HG03432 (cell line): ENCODE data around the gene CGB5.
"Not testable (repeated sequence)": the region's sequence is repeated elsewhere in the genome, so short reads cannot be mapped to it uniquely, and the experiment has no call there.

Experiments used
- ATAC-seq: cut with Tn5 transposase; IDR thresholded peaks from one replicate; pipeline ENCODE4 v1.9.1; 2021; ENCODE audit warnings: mild to moderate bottlenecking, moderate library complexity; ENCODE audit not compliant: unreplicated experiment

CGB5 gene

DNA sequence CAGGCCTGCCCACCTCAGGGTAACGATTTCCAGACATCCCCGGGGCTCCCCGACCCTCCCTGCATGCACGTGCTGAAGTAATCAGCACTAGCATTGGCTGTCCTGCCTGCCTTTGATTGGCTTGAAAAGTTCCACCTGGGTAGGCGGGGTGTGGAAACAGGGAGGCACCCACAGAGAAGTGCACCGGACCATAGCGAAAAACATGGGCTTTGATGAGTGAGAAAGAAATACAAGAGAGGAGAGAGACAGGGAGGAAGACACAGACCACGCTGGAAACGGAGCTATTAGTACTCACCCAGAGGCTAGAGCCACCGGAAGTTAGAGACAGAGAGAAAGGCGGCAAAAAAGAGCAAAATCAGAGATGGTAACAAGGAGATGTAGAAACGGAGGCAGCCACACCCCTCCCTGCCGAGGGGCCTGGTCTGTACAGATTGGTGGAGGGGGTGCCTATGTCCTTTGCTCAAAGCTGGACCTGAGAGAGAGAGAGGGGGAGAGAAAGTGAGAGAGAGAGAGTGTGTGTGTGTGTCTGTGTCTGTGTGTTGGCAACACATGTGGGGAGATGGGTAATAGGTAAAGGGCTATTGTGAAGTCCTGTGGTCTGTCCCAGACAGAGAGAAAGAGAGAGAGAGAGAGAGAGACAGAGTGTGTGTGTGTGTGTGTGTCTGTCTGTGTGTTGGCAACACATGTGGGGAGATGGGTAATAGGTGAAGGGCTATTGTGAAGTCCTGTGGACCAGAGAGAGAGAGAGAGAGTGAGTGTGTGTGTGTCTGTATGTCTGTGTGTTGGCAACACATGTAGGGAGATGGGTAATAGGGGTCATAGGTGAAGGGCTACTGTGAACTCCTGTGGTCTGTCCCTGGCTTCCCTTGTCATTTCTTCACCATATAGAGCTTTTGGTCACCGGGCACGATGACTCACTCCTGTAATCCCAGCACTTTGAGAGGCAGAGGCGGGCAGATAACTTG is 22.4 kb upstream of the CGB5 start:
- no peak for ATAC-seq

DNA sequence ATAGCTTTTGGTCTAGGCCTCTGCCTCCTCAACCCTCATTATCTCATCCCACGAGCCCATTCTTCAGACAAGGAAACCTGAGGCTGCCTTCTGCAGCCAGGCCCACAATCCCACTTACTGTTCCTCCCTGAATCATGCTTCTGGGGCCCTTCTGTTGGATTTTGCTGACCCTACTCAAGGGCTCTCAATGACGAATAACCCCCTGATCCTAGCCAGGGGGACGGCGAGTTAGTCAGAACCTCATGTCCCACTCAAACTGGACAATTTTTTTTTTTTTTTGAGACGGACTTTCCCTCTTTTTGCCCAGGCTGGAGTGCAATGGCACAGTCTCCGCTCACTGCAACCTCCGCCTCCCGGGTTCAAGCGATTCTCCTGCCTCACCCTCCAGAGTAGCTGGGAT is 21.5 kb upstream of the CGB5 start:
- no peak for ATAC-seq

DNA sequence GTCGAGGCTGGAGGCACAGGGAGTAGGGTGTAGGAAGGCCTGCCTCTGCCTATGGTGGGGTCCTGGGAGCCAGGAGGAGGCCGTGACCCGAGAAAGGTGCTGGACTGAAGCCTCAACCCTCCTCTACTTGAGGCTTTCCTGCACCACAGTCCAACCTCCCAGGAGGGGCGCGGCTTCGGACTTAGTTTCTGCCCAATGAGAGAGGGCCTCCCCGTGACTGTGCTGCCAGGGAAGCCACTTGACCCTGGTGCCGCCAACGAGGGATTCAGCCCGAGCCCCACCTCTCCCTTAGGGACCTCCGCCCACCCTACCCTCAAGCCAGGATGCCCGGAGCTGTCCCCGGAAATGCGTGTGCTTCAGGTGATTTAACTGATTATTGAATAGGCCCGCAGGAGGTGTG is 19.4 kb upstream of the CGB5 start, which contains the start of gene CGB3:
TSS of gene CGB3 (minus strand) at position 101 of the 400 bp plus-strand sequence. CDS start 362 bp downstream, outside the sequence.
- ATAC-seq, result not testable (repeated sequence)

DNA sequence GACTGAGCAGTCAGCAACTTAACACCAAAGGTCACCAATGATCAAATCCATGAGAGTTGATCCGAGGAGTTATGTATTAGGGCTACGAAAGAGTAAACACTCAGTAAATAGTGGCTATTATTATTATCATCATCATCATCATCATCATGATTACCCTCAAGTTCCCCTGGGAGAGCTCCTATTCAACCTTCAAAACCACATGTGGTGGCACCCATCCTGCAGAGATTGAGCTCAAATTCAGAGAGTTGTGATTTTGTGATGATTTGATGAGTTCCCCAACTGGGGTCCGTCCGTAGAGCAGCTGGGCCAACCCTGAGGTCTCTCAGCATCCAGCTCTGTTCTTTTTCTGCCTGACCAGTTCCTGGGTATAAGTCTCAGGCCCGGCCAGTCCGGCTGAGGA is 18.6 kb upstream of the CGB5 start:
- not testable (repeated sequence) for ATAC-seq

DNA sequence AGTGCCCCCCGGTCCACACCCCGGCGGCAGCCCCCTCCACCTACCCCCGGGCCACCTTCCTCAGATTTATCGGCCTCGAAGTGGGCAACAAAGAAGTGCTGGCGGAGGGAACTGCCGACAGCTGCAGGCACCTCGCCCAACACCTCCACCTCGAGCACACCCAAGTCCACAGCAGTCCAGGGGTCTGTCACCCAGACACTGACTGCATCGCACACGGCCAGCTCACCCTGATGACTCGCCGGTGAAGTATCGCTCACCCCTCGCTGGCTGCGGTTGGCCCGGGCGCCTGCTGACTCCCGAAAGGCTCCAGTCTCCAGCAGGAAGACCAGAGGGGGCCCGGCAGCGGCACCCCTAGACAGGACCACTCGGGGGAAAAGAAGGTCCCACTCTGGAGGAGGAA is 18.0 kb upstream of the CGB5 start:
- ATAC-seq, result not testable (repeated sequence)

DNA sequence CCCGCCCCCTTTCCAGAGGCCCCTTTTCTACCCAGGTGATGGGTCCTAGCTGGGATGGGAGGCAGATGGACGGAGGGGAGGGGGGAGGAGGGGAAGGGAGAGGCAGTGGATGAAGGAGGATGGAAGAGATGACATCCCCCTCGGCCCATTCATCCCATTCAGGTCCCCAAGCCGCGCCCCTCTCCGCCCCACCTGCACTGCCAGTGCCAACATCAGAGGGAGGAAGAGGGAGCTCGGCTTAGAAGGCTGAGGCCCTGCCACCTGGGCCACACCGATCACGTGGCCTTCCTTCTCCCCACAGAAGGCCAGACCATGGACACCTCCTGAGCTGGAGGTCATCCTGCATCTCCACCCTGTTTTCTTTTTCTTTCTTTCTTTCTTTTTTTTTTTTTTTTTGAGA is 15.0 kb upstream of the CGB5 start:
- ATAC-seq, result not testable (repeated sequence)

DNA sequence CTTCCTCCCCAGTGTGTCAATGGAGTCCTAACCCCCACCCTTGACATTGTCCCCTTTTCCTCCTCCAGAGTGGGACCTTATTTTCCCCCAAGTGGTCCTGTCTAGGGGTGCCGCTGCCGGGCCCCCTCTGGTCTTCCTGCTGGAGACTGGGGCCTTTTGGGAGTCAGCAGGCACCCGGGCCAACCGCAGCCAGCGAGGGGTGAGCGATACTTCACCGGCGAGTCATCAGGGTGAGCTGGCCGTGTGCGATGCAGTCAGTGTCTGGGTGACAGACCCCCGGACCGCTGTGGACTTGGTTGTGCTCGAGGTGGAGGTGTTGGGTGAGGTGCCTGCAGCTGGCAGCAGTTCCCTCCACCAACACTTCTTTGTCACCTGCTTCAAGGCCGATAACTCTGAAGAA is 13.9 kb upstream of the CGB5 start:
- not testable (repeated sequence) for ATAC-seq

DNA sequence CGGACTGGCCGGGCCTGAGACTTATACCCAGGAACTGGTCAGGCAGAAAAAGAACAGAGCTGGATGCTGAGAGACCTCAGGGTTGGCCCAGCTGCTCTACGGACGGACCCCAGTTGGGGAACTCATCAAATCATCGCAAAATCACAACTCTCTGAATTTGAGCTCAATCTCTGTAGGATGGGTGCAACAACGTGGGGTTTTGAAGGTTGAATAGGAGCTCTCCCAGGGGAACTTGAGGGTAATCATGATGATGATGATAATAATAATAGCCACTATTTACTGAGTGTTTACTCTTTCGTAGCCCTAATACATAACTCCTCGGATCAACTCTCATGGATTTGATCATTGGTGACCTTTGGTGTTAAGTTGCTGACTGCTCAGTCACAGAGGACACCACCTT is 13.3 kb upstream of the CGB5 start:
- not testable (repeated sequence) for ATAC-seq

DNA sequence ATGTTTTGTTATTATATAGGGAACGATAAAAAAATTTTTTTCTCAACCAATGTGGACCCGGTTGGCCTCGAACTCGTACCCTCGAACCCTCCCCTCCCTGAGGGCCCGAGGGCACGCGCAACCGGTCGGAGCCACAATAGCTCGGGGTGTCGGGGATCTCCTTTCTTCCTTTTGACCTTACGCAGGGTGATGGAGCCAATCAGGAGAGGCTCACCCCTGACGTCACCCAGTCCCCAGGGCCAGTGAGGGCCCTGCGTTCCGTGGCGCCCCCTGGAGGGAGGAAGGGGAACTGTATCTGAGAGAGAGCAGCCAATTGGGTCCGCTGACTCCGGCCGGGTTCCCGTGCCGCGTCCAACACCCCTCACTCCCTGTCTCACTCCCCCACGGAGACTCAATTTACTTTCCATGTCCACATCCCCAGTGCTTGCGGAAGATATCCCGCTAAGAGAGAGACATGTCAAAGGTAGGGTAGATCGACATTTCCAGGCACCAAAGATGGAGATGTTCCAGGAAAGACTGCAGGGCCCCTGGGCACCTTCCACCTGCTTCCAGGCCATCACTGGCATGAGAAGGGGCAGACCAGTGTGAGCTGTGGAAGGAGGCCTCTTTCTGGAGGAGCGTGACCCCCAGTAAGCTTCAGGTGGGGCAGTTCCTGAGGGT is 11.9 kb upstream of the CGB5 start, which contains the start of gene CGB2:
TSS of gene CGB2 (plus strand) at position 249 of the 660 bp plus-strand sequence. CDS start at position 455, 206 bp downstream.
- not testable (repeated sequence) for ATAC-seq

DNA sequence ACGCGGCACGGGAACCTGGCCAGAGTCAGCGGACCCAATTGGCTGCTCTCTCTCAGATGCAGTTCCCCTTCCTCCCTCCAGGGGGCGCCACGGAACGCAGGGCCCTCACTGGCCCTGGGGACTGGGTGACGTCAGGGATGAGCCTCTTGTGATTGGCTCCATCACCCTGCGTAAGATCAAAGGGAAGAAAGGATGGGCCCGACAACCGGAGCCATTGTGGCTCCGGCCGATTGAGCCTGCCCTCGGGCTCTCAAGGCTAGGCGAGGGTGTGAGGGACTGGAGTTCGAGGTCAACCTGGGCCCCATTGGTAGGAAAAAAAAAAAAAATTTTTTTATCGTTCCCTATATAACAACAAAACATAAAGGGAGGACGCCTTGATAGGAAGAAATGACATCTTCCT is 6.8 kb upstream of the CGB5 start, which contains the start of gene CGB1:
TSS of gene CGB1 (minus strand) at position 81 of the 400 bp plus-strand sequence. CDS start 184 bp downstream, outside the sequence.
- not testable (repeated sequence) for ATAC-seq

DNA sequence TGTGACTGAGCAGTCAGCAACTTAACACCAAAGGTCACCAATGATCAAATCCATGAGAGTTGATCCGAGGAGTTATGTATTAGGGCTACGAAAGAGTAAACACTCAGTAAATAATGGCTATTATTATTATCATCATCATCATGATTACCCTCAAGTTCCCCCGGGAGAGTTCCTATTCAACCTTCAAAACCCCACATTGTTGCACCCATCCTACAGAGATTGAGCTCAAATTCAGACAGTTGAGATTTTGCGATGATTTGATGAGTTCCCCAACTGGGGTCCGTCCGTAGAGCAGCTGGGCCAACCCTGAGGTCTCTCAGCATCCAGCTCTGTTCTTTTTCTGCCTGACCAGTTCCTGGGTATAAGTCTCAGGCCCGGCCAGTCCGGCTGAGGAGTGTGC is 5.5 kb upstream of the CGB5 start:
- not testable (repeated sequence) for ATAC-seq

DNA sequence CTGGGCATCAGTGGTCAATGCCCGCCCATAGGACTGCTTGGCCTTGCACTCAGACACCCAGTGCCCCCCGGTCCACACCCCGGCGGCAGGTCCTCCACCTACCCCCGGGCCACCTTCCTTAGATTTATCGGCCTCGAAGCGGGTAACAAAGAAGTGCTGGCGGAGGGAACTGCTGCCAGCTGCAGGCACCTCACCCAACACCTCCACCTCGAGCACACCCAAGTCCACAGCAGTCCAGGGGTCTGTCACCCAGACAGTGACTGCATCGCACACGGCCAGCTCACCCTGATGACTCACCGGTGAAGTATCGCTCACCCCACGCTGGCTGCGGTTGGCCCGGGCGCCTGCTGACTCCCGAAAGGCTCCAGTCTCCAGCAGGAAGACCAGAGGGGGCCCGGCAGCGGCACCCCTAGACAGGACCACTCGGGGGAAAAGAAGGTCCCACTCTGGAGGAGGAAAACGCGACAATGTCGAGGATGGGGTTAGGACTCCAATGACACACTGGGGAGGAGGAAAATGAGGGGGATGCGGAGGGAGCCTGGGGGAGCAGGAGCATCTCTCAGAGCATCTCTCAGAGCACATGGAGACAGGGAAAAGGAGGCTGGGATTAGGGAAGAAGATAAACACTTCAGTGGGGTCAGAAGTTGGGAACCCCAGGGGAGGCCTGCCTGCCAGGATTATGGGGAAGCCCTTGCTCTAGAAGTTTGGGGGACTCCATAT is 4.9 kb upstream of the CGB5 start:
- ATAC-seq, result not testable (repeated sequence)

DNA sequence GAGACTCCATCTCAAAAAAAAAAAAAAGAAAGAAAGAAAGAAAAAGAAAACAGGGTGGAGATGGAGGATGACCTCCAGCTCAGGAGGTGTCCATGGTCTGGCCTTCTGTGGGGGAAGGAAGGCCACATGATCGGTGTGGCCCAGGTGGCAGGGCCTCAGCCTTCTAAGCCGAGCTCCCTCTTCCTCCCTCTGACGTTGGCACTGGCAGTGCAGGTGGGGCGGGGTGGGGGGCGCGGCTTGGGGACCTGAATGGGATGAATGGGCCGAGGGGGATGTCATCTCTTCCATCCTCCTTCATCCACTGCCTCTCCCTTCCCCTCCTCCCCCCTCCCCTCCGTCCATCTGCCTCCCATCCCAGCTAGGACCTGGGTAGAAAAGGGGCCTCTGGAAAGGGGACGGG is 3.9 kb upstream of the CGB5 start:
- ATAC-seq, result not testable (repeated sequence)

DNA sequence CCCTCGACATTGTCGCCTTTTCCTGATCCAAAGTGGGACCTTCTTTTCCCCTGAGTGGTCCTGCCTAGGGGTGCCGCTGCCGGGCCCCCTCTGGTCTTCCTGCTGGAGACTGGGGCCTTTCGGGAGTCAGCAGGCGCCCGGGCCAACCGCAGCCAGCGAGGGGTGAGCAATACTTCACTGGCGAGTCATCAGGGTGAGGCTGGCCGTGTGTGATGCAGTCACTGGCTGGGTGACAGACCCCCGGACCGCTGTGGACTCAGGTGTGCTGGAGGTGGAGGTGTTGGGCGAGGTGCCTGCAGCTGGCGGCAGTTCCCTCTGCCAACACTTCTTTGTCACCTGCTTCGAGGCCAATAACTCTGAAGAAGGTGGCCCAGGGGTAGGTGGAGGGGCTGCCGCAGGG is 1.5 kb upstream of the CGB5 start:
- no peak for ATAC-seq

DNA sequence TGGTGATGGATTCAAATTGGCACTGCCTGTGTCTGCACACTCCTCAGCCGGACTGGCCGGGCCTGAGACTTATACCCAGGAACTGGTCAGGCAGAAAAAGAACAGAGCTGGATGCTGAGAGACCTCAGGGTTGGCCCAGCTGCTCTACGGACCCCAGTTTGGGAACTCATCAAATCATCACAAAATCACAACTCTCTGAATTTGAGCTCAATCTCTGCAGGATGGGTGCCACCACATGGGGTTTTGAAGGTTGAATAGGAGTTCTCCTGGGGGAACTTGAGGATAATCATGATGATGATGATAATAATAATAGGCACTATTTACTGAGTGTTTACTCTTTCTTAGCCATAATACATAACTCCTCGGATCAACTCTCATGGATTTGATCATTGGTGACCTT is 982 bp upstream of the CGB5 start:
- ATAC-seq, result not testable (repeated sequence)

DNA sequence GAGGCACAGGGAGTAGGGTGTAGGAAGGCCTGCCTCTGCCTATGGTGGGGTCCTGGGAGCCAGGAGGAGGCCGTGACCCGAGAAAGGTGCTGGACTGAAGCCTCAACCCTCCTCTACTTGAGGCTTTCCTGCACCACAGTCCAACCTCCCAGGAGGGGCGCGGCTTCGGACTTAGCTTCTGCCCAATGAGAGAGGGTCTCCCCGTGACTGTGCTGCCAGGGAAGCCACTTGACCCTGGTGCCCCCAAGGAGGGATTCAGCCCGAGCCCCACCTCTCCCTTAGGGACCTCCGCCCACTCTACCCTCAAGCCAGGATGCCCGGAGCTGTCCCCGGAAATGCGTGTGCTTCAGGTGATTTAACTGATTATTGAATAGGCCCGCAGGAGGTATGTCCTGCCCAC is 5.4 kb downstream of the CGB5 start, which contains the start of gene CGB8:
TSS of gene CGB8 (minus strand) at position 101 of the 400 bp plus-strand sequence. CDS start 372 bp downstream, outside the sequence.
- not testable (repeated sequence) for ATAC-seq

DNA sequence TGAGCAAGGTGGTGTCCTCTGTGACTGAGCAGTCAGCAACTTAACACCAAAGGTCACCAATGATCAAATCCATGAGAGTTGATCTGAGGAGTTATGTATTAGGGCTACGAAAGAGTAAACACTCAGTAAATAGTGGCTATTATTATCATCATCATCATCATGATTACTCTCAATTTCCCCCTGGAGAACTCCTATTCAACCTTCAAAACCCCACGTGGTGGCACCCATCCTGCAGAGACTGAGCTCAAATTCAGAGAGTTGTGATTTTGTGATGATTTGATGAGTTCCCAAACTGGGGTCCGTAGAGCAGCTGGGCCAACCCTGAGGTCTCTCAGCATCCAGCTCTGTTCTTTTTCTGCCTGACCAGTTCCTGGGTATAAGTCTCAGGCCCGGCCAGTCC is 6.2 kb downstream of the CGB5 start:
- not testable (repeated sequence) for ATAC-seq

DNA sequence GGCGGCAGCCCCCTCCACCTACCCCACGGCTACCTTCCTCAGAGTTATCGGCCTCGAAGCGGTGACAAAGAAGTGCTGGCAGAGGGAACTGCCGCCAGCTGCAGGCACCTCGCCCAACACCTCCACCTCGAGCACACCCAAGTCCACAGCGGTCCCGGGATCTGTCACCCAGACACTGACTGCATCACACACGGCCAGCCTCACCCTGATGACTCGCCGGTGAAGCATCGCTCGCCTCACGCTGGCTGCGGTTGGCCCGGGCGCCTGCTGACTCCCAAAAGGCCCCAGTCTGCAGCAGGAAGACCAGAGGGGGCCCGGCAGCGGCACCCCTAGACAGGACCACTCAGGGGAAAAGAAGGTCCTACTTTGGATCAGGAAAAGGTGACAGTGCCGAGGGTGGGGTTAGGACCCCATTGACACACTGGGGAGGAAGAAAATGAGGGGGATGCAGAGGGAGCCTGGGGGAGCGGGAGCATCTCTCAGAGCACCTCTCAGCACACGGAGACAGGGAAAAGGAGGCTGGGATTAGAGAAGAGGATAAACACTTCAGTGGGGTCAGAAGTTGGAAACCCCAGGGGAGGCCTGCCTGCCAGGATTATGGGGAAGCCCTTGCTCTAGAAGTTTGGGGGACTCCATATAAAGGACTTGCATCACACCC is 6.9 kb downstream of the CGB5 start:
- not testable (repeated sequence) for ATAC-seq

DNA sequence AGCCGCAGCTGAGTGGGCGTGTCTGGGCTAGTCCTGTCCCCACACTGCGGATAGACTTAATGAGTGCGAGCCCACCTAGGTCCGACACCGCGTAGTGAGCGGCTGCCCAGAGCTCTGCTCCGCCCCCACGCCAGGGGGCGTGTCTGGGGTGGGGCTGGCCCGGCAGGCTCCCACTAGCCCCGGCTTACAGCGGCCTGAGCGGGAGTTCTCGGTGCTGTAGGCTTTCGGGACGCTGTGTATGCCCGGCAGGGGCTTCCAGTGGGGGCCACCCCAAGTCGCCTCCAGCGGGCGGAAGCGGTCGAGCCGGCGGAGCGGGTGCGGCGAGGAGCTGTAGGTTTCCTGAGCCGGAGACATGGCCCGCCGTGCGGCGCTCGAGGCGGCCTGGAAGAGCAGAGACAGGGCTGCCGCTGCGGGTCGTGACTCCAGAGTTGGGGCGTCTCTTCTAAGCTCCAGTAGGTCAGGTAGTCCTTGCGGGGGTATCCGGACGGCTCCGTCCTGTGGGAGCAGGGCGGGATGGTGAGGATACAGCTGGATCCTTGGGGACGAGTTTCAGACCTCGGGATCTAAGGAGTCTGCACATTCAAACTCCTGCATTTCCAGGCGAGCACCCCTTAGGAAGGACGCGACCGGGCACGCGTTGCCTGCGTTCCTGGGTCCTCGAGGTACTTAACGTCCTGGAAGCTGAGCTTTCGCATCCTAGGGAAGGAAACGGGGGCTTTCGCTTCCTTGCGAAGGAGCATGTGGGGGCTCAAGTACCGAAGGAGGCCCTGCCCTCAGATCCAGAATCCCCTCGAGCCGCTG is 12.7 kb downstream of the CGB5 start:
- ATAC-seq, result no peak
